GM19397 (cell line): ENCODE measurements around the gene RESP18.

Experiments
- ATAC-seq: cut with Tn5 transposase; IDR thresholded peaks from one replicate; pipeline ENCODE4 v1.9.1; 2021; ENCODE audit warnings: mild to moderate bottlenecking, moderate library complexity; ENCODE audit not compliant: unreplicated experiment

Gene RESP18

GRCh38 chr2:219278655-219279150 is 53.8 kb downstream of the RESP18 start:
- no peak for ATAC-seq

DNA sequence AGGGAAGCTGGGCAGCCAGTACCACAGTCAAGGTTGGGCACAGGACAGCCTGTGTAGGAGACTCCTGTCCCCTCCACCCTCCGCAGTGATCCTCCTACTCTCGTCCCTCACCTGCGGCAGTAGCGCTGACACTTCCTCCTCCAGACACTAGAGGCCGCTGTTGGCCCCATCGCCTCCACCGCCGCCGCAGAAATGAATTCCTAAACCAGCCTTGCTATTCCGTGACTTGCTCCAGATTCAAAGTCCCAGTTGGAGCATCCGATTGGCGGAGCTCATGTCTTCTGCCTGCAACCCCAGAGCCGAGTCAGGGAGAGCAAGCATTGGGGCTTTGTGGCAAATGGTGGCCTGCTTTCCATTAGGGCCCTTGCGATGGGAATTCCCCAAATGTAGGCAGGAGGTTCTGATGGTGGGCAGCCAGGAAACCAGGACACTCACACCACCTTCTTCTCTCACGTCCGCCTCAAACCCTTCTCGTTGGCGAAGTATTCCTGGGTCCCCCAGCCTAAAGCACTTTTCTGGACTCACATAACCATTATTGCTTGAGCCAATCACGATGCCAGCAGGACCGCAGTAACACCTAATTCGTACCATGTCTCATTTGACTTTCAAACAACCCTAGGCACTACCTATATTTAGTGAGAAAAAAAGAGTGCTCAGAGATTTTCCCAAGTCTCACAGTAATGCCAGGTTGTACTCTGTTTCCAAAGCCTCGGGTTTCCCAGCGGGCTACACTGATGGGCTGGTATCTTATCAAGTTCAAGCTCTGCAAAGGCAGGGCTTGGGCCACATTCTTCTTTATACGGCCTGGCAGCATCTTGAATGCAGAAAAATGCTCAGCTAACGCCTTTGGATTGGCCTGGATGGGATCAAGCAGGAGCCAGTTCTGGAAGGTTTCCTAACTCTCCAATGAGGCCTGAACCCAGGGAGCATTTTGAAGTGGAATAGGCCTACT is 54.6 kb downstream of the RESP18 start:
- ATAC-seq = no peak
